HEK293 (cell line): ENCODE measurements around the gene IFITM1.

ENCODE experiments used
- CTCF ChIA-PET: fragments of 350-600 bp; formaldehyde crosslinking; extraction: SDS; loops from one replicate; lab custom pipeline; 2021; ENCODE audit warnings: antibody characterized with exemption; lab: Yijun Ruan, JAX
- POLR2A ChIA-PET: fragments of 300-600 bp; formaldehyde crosslinking; extraction: SDS; loops from one replicate; lab custom pipeline; 2020; ENCODE audit warnings: antibody characterized with exemption, inconsistent platforms; lab: Yijun Ruan, JAX
- H3K27ac ChIP-seq: fragments of 200-500 bp; sonication (Bioruptor generic); 2 replicates; pipeline ENCODE4 v1.5.1; 2014; ENCODE audit warnings: low read depth, low read length, control low read depth, inconsistent platforms; ENCODE audit errors: extremely low read depth
- H3K36me3 ChIP-seq, 2 experiments: fragments of 200-500 bp in 1 of 2; sonication (Bioruptor generic) in 1 of 2; 1 replicate in 1 of 2; 2 replicates in 1 of 2; pipeline ENCODE4 v1.5.1; 2014 to 2017; ENCODE audit warnings: inconsistent platforms in 2 of 2, low read length in 2 of 2; ENCODE audit not compliant: control insufficient read depth in 2 of 2, insufficient read depth in 1 of 2
- H3K4me1 ChIP-seq: fragments of 200-500 bp; sonication (Bioruptor generic); 2 replicates; pipeline ENCODE4 v1.5.1; 2014; ENCODE audit warnings: mild to moderate bottlenecking, low read length, inconsistent platforms; ENCODE audit not compliant: control insufficient read depth, insufficient read depth
- H3K4me3 ChIP-seq: 2 replicates; pipeline ENCODE4 v1.5.1; 2011; ENCODE audit warnings: low read depth, mild to moderate bottlenecking, control low read depth, low read length, moderate library complexity
- H3K9me3 ChIP-seq: fragments of 200-500 bp; sonication (Bioruptor generic); 2 replicates; pipeline ENCODE4 v1.5.1; 2014; ENCODE audit warnings: low read depth, low read length, inconsistent platforms; ENCODE audit not compliant: control insufficient read depth, insufficient read depth
- GLI4 ChIP-seq: fragments of 450-650 bp; formaldehyde crosslinking; IDR thresholded peaks from 2 replicates; pipeline ENCODE4 v1.5.1; 2016; ENCODE audit warnings: missing biosample characterization, missing genetic modification characterization
- HOXC10 ChIP-seq: sonication (generic); formaldehyde crosslinking; IDR thresholded peaks from 2 replicates; pipeline ENCODE4 v1.8.1; 2023; ENCODE audit warnings: mild to moderate bottlenecking, missing genetic modification reagents
- MZF1 ChIP-seq: fragments of 450-650 bp; formaldehyde crosslinking; IDR thresholded peaks from 2 replicates; pipeline ENCODE4 v1.5.1; 2017; ENCODE audit warnings: missing biosample characterization, missing genetic modification characterization, borderline replicate concordance
- PRDM6 ChIP-seq: fragments of 450-650 bp; formaldehyde crosslinking; IDR thresholded peaks from 2 replicates; pipeline ENCODE4 v1.5.1; 2017; ENCODE audit warnings: missing biosample characterization, missing genetic modification characterization
- RBAK ChIP-seq: fragments of 450-650 bp; formaldehyde crosslinking; IDR thresholded peaks from 2 replicates; pipeline ENCODE4 v1.5.1; 2016; ENCODE audit warnings: missing biosample characterization, missing genetic modification characterization
- SP7 ChIP-seq: fragments of 450-650 bp; formaldehyde crosslinking; IDR thresholded peaks from 2 replicates; pipeline ENCODE4 v1.5.1; 2016; ENCODE audit warnings: missing biosample characterization, missing genetic modification characterization
- ZBTB21 ChIP-seq: fragments of 450-650 bp; formaldehyde crosslinking; IDR thresholded peaks from 2 replicates; pipeline ENCODE4 v1.5.1; 2017; ENCODE audit warnings: missing biosample characterization, missing genetic modification characterization
- ZFHX2 ChIP-seq: fragments of 450-650 bp; formaldehyde crosslinking; conservative IDR thresholded peaks from 2 replicates; pipeline ENCODE4 v1.5.1; 2016; ENCODE audit warnings: missing biosample characterization, missing genetic modification characterization
- ZNF140 ChIP-seq: fragments of 450-650 bp; formaldehyde crosslinking; IDR thresholded peaks from 2 replicates; pipeline ENCODE4 v1.5.1; 2016; ENCODE audit warnings: missing biosample characterization, missing genetic modification characterization
- ZNF335 ChIP-seq: fragments of 450-650 bp; formaldehyde crosslinking; conservative IDR thresholded peaks from 2 replicates; pipeline ENCODE4 v1.5.1; 2016; ENCODE audit warnings: missing biosample characterization, missing genetic modification characterization
- ZNF366 ChIP-seq: fragments of 450-650 bp; formaldehyde crosslinking; conservative IDR thresholded peaks from 2 replicates; pipeline ENCODE4 v1.5.1; 2016; ENCODE audit warnings: missing biosample characterization, missing genetic modification characterization
- ZNF398 ChIP-seq: fragments of 450-650 bp; formaldehyde crosslinking; IDR thresholded peaks from 2 replicates; pipeline ENCODE4 v1.5.1; 2017; ENCODE audit warnings: missing biosample characterization, missing genetic modification characterization
- ZNF416 ChIP-seq: fragments of 450-650 bp; formaldehyde crosslinking; IDR thresholded peaks from 2 replicates; pipeline ENCODE4 v1.5.1; 2016; ENCODE audit warnings: missing biosample characterization, missing genetic modification characterization
- ZNF629 ChIP-seq: fragments of 450-650 bp; formaldehyde crosslinking; IDR thresholded peaks from 2 replicates; pipeline ENCODE4 v1.5.1; 2017; ENCODE audit warnings: missing biosample characterization, missing genetic modification characterization
- TF ChIP-seq, protein P1 (sequence below): fragments of 450-650 bp; formaldehyde crosslinking; IDR thresholded peaks from 2 replicates; pipeline ENCODE4 v1.5.1; 2016; ENCODE audit warnings: missing biosample characterization, missing genetic modification characterization

Gene IFITM1

DNA sequence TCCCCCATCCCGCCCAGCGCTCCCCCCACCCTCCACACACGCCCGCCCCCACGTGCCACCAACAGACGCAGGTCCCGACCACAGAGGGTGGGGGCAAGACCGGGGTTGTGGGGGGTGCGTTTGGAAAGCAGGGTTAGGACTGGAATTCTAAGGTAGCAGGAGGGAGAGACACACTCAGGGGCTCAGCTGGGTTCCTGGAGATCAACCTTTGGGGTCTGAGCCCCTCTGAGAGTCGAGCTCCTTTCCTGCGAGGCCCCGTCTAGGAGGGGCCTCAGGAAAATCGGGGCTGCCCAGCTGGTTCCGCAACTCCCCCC lies 24.5 kb upstream of the IFITM1 start:
- POLR2A ChIA-PET, result interaction anchor here (1.5 kb wide), 1 partner anchor 118 kb away, joined by 3 read pairs; no protein-coding TSS in a partner anchor
- Histone ChIP-seq H3K4me3 (no peak overlapping the region), H3K36me3 (peaks cover 0 to 29% of the 10 kb centered on the region in 2 experiments; a peak in 1 of 3 replicates), H3K9me3 (no peaks in the 10 kb centered on the region), H3K27ac (no peak overlapping the region)
- CTCF ChIA-PET, result interaction anchor here (0.7 to 0.8 kb wide), 2 partner anchors 15 to 39 kb away, joined by 3 to 5 read pairs; no protein-coding TSS in a partner anchor
- TF ChIP-seq, protein P1, sequence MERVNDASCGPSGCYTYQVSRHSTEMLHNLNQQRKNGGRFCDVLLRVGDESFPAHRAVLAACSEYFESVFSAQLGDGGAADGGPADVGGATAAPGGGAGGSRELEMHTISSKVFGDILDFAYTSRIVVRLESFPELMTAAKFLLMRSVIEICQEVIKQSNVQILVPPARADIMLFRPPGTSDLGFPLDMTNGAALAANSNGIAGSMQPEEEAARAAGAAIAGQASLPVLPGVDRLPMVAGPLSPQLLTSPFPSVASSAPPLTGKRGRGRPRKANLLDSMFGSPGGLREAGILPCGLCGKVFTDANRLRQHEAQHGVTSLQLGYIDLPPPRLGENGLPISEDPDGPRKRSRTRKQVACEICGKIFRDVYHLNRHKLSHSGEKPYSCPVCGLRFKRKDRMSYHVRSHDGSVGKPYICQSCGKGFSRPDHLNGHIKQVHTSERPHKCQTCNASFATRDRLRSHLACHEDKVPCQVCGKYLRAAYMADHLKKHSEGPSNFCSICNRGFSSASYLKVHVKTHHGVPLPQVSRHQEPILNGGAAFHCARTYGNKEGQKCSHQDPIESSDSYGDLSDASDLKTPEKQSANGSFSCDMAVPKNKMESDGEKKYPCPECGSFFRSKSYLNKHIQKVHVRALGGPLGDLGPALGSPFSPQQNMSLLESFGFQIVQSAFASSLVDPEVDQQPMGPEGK (tag by site-specific recombination), result no peak
- TF ChIP-seq ZNF335 (tag by site-specific recombination) (0 out of 2 replicates have a peak, but pooled peaks have one; percentile 18), ZNF398 (tag by site-specific recombination) (peak; percentile 33; the same call in 1 of the 2 replicates)
- TF ChIP-seq, all 188 proteins: peak for 2
- H3K4me1 ChIP-seq, result no peaks in the 10 kb centered on the region

DNA sequence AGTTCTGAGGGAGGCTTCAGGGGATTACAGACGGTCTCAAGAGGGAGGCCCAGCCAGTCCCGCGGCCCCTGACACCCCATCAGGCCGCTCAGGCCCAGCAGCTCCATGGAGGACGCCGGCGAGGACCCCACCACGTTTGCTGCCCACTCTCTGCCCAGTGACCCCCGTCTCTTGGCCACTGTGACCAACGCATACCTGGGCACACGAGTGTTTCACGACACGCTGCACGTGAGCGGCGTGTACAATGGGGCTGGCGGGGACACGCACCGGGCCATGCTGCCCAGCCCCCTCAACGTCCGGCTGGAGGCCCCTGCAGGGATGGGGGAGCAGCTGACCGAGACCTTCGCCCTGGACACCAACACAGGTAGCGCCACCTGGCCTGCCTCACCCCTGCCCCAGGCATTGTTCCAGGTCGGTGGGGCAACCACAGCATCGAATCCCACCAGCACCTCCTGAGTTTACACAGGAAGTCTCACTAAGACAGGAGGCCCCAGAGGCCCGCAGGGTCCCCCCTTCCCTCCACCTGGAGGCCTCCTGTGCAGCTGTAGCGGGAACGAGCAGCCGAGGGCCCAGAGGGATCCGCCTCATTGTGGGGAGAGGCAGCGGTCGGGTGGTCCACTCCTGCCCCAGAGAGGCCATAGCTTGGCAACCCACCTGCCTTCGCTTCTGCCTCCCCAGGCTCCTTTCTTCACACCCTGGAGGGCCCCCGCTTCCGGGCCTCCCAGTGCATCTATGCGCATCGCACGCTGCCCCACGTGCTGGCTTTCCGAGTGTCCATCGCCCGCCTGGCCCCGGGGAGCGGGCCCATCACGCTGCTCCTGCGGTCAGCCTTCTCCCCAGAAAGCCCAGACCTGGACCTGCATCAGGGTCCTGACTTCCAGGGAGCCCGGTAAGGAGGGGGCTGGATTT lies 23.9 kb upstream of the IFITM1 start:
- no peak overlapping the region for H3K4me3 ChIP-seq
- CTCF ChIA-PET, result interaction anchor here (0.7 kb wide), 1 partner anchor 39 kb away, joined by 3 read pairs; no protein-coding TSS in a partner anchor

DNA sequence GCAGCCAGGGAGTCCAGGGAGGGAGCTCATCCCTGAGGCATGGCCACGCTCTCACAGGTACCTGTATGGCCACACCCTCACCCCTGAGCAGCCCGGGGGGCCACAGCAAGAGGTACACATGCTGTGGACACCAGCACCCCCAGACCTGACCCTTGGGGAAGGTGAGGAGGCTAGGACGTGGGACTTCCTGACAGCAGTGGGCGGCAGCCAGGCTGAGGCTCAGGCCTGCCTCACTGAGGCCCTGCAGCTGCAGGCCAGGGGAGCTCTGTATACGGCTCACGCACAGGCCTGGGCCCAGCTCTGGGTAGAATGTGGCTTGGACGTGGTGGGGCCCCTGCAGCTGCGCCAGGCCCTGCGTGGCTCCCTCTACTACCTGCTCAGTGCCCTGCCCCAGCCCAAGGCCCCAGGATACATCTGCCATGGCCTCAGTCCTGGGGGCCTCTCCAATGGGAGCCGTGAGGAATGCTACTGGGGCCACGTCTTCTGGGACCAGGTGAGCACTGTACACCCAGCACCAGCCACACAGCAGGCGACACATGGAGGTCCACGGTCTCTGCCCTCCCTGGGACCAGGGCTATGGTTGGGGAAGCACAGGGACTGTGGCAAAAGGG lies 23.1 kb upstream of the IFITM1 start:
- H3K36me3 ChIP-seq, result peaks cover 0 to 32% of the 10 kb centered on the region in 2 experiments; a peak in 1 of 3 replicates
- POLR2A ChIA-PET, result interaction anchor here (1.5 kb wide), 1 partner anchor 116 kb away, joined by 3 read pairs; no protein-coding TSS in a partner anchor
- H3K9me3 ChIP-seq, result no peaks in the 10 kb centered on the region
- TF ChIP-seq RBAK (tag by site-specific recombination), result no peak
- TF ChIP-seq HOXC10 (CRISPR knock-in tag), result no peak
- no peak for TF ChIP-seq ZBTB21 (tag by site-specific recombination)
- no peak for TF ChIP-seq ZNF140 (tag by site-specific recombination)
- no peak for TF ChIP-seq ZNF366 (tag by site-specific recombination)
- TF ChIP-seq ZFHX2 (tag by site-specific recombination), result peak; percentile 13; the same call in 1 of the 2 replicates
- TF ChIP-seq PRDM6 (tag by site-specific recombination), result no peak
- TF ChIP-seq, all 188 proteins: peak for 1
- H3K4me3 ChIP-seq, result no peak overlapping the region
- CTCF ChIA-PET, result no interaction called here
- H3K27ac ChIP-seq, result no peak overlapping the region
- H3K4me1 ChIP-seq, result no peaks in the 10 kb centered on the region

More for the DNA sequence above, 23.9 kb upstream of the IFITM1 start:
- H3K36me3 ChIP-seq, result peaks cover 0 to 32% of the 10 kb centered on the region in 2 experiments; a peak in 1 of 3 replicates
- POLR2A ChIA-PET, result interaction anchor here (1.5 kb wide), 1 partner anchor 117 kb away, joined by 3 read pairs; no protein-coding TSS in a partner anchor
- TF ChIP-seq MZF1 (tag by site-specific recombination) (no peak), ZNF629 (tag by site-specific recombination) (no peak), GLI4 (tag by site-specific recombination) (no peak), SP7 (tag by site-specific recombination) (no peak), ZNF416 (tag by site-specific recombination) (no peak)
- TF ChIP-seq, all 188 proteins: peak for 0
- Histone ChIP-seq H3K27ac (no peak overlapping the region), H3K4me1 (no peaks in the 10 kb centered on the region), H3K9me3 (no peaks in the 10 kb centered on the region)
